Pancreas (tissue), 10 donors: Measurements from ENCODE around the gene TSPAN14. TPM values are rescaled to one million over a fixed set of nuclear protein-coding genes. Genes with fewer than 3 reads are reported as not detected.

Source experiments
- ATAC-seq, 4 donors: fragments of 200-7000 bp; cut with Tn5 transposase; one replicate each; pipeline versions ENCODE4 v1.8.0 to v1.9.1; 2020; ENCODE audit warnings: mild to moderate bottlenecking in 4 of 4, moderate library complexity in 4 of 4
- DNase-seq, 6 donors: peaks; one replicate each; pipeline ENCODE4 v3.0.0-alpha.2; 2020
- FAIRE-seq: peaks from 2 replicates; lab custom pipeline; 2012; peaks lifted over from hg19 to GRCh38; lab: Jason Lieb, UNC
- H3K27ac ChIP-seq, 4 donors: fragments of 200-600 bp; sonication (generic); 1 replicate in 3 of 4; 2 replicates in 1 of 4; pipeline versions ENCODE4 v1.5.0 to v1.8.0; 2020
- H3K27me3 ChIP-seq, 4 donors: fragments of 200-600 bp; one replicate each; pipeline ENCODE4 v1.8.0; 2021
- H3K36me3 ChIP-seq, 3 donors: fragments of 200-600 bp; sonication (generic) in 1 of 3; one replicate each; pipeline versions ENCODE4 v1.5.0 to v1.8.0; 2020 to 2021
- H3K4me1 ChIP-seq, 3 donors: fragments of 200-600 bp; one replicate each; pipeline ENCODE4 v1.8.0; 2021
- H3K4me3 ChIP-seq, 4 donors: fragments of 200-600 bp; sonication (generic) in 2 of 4; one replicate each; pipeline versions ENCODE4 v1.5.0 to v1.8.0; 2020 to 2021
- H3K9me3 ChIP-seq, 4 donors: fragments of 200-600 bp; one replicate each; pipeline ENCODE4 v1.8.0; 2021
- CTCF ChIP-seq, 4 donors: fragments of 200-600 bp; sonication (generic) in 3 of 4; IDR thresholded peaks; one replicate each; pipeline versions ENCODE4 v1.5.0 to v1.8.0; 2021; ENCODE audit warnings: antibody characterized with exemption in 4 of 4
- WGBS, 2 donors: extraction: QIAGEN DNeasy Blood & Tissue Kit; methylation state at CpG; one replicate each; pipeline ENCODE4 v1.1.7; 2013; 5-methylcytosine and 5-hydroxymethylcytosine counted together
- intact Hi-C, 3 donors: fragments of 100-400 bp; cut with DNase I; formaldehyde crosslinking; loops; one replicate each; pipeline versions ENCODE4 v1.11.1 to v1.14.2; 2022
- polyA plus RNA-seq, 2 donors: library from polyadenylated mRNA; stranded (reverse); fragments of 200-250 nt; gene quantifications; one replicate each; pipeline ENCODE4 v1.2.3, GENCODE V29; 2013
- total RNA-seq, 6 donors: library from RNA; stranded (reverse); fragmentation: NEBNext Ultra II Directional in 4 of 6; extraction: Animal tissue kit (Norgen Biotek cat#: 25700) in 4 of 6; gene quantifications; one replicate each; pipeline versions ENCODE4 v1.2.1 to v1.2.4, GENCODE V29; 2021 to 2023
- donor health status: healthy with polysubstance abuse.
- donor health status: DM: no; HTN: no; CAD: no; lungs with moderate emphysema.
- donor health status: DM: no; HTN: no; CAD: no.
- donor health status: control.
- donor health status: control.
- donor health status: Bipolar disorder and iron deficiency.
- donor health status: DM: yes; HTN: yes; CAD: no.
- donor health status: DM: no; HTN: no; CAD: no.
- donor health status: DM: no; HTN: no; CAD: no.
- donor health status: DM: yes; HTN: yes; CAD: no.

The TSPAN14 gene
- total and polyA plus RNA-seq, 8 donors = 10.6 to 61.9 (median 23.2) TPM

- FAIRE-seq = no peak
- peak in 1 of 6 donors; percentile 34 for DNase-seq
- Histone ChIP-seq H3K4me1 (no peaks in the 10 kb centered on the region), H3K36me3 (peaks cover 0 to 11% (median 4%) of the 10 kb centered on the region in 3 donors), H3K4me3 (no peak overlapping the region), H3K9me3 (no peaks in the 10 kb centered on the region), H3K27ac (no peak overlapping the region), H3K27me3 (no peaks in the 10 kb centered on the region)
- intact Hi-C loops = no loop called here
- no peak for TF ChIP-seq CTCF (IDR thresholded peaks at IDR 0.05)
- peak; percentile 38 to 80 (median 72) for ATAC-seq
- WGBS, 2 donors = 79 to 90% methylated on average over 8 to 9 of the region's 9 CpGs
Observed at GRCh38 chr10:80429521-80429973, 24.6 kb upstream of the TSPAN14 start.

DNA sequence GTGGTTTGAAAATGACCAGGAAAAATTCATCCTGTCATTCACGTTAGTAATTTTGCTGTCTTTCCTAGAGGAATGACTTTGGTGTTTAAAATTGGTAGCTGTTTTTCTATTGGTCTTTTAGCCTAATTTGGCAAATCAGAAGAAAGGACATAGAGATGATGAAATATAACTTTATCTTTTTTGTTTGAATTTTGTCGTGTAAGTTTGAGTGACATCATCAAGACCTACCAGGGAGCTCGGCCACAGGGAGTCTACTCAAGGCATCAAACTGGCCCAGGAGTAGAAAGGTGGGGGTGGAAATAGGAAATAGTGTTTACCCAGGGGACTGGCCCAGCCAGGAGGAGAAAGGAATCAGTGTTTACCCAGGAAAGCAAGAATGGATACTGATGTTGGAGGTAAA lies 21.0 kb upstream of the TSPAN14 start:
- intact Hi-C loops = no loop called here
- DNase-seq (no peak), FAIRE-seq (no peak), ATAC-seq (no peak)
- TF ChIP-seq CTCF (IDR thresholded peaks at IDR 0.05) = no peak
- H3K9me3 ChIP-seq = no peaks in the 10 kb centered on the region
- WGBS, 2 donors = 63 to 68% methylated on average over 3 of the region's 3 CpGs
- H3K4me1 ChIP-seq = no peaks in the 10 kb centered on the region
- peaks cover 0 to 3% (median 0%) of the 10 kb centered on the region in 3 donors for H3K36me3 ChIP-seq
- no peak overlapping the region for H3K4me3 ChIP-seq
- no peaks in the 10 kb centered on the region for H3K27me3 ChIP-seq
- no peak overlapping the region for H3K27ac ChIP-seq

GRCh38 chr10:80436446-80437098 lies 17.5 kb upstream of the TSPAN14 start:
- TF ChIP-seq CTCF (IDR thresholded peaks at IDR 0.05) = no peak
- H3K9me3 ChIP-seq = no peaks in the 10 kb centered on the region
- ATAC-seq (no peak), DNase-seq (no peak), FAIRE-seq (no peak)
- no peaks in the 10 kb centered on the region for H3K36me3 ChIP-seq
- H3K4me1 ChIP-seq = no peaks in the 10 kb centered on the region
- intact Hi-C loops = no loop called here
- no peak overlapping the region for H3K4me3 ChIP-seq
- H3K27me3 ChIP-seq = no peaks in the 10 kb centered on the region
- 69 to 88% methylated on average over 6 of the region's 6 CpGs for WGBS, 2 donors
- no peak overlapping the region for H3K27ac ChIP-seq

DNA sequence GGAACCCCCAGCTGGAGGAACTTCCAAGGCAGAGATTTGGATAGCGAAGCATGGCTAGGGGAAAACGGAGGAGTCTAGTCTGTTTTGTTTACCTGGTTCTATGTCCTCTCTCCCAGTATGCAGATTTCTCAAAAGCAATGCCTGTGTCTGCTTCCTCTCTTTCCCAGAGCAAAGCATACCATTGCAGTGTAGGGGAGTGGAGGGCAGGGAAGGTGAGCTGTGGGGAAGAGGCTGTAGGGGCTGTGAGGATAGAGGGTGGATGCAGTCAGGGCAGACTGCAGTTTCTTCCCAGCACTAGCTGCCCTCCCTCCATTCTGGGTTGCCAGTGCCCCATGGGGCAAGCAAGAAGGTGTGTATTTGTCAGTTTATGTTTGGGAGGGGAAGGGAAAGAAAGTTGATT lies 16.9 kb upstream of the TSPAN14 start:
- no peak for FAIRE-seq
- no peaks in the 10 kb centered on the region for H3K36me3 ChIP-seq
- no peak for DNase-seq
- no peak overlapping the region for H3K27ac ChIP-seq
- no peaks in the 10 kb centered on the region for H3K4me1 ChIP-seq
- no peaks in the 10 kb centered on the region for H3K9me3 ChIP-seq
- no peak for TF ChIP-seq CTCF (IDR thresholded peaks at IDR 0.05)
- no peaks in the 10 kb centered on the region for H3K27me3 ChIP-seq
- no peak overlapping the region for H3K4me3 ChIP-seq
- intact Hi-C loops = no loop called here
- ATAC-seq = no peak
- WGBS, 2 donors = 61 to 67% methylated on average over 2 of the region's 2 CpGs

DNA sequence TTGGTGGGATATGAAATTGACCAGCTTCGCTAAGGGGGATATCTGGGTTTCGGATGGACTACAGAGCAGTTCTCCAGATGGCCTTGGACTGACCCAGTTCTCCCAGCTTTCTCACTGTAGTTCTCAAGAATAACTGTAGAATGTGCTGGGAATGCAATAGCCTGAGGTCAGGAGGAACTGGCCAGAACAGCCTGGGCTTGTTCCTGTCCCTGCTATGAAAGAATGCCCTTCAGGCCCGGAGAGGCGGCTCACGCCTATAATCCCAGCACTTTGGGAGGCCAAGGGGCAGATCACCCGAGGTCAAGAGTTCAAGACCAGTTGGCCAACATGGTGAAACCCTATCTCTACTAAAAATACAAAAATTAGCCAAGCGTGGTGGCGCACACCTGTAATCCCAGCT lies 12.3 kb upstream of the TSPAN14 start:
- no peak for FAIRE-seq

More for the DNA sequence above, 12.3 kb upstream of the TSPAN14 start:
- Histone ChIP-seq H3K9me3 (no peaks in the 10 kb centered on the region), H3K4me1 (no peaks in the 10 kb centered on the region), H3K27me3 (no peaks in the 10 kb centered on the region), H3K4me3 (no peak overlapping the region), H3K36me3 (no peaks in the 10 kb centered on the region), H3K27ac (no peak overlapping the region)
- ATAC-seq (no peak), DNase-seq (no peak)
- 86 to 90% methylated on average over 8 of the region's 8 CpGs for WGBS, 2 donors
- TF ChIP-seq CTCF (IDR thresholded peaks at IDR 0.05) = no peak
- intact Hi-C loops = loop anchor here in 1 of 3 donors (10.0 kb wide), 1 partner anchor 63 kb away; no protein-coding TSS in a partner anchor
